Right lobe of liver (tissue), 4 donors: ENCODE data around the gene GSTO2.

Source experiments
- POLR2A ChIP-seq: fragments of 450-650 bp; IDR thresholded peaks from one replicate; pipeline ENCODE4 v1.6.1; 2017; ENCODE audit warnings: antibody characterized with exemption, mild to moderate bottlenecking
- TF ChIP-seq, protein P1 (sequence below), 4 donors: fragments of 200-600 bp in 3 of 4; fragments of 450-650 bp in 1 of 4; IDR thresholded peaks; one replicate each; pipeline versions ENCODE4 v1.5.1 to v1.8.0; 2016 to 2022; ENCODE audit warnings: antibody characterized with exemption in 4 of 4, mild to moderate bottlenecking in 2 of 4
- donor health status: DM: no; HTN: no; CAD: no.
- donor health status: DM: no; HTN: no; CAD: no.
- donor health status: DM: no; HTN: yes; CAD: no.

DNA sequence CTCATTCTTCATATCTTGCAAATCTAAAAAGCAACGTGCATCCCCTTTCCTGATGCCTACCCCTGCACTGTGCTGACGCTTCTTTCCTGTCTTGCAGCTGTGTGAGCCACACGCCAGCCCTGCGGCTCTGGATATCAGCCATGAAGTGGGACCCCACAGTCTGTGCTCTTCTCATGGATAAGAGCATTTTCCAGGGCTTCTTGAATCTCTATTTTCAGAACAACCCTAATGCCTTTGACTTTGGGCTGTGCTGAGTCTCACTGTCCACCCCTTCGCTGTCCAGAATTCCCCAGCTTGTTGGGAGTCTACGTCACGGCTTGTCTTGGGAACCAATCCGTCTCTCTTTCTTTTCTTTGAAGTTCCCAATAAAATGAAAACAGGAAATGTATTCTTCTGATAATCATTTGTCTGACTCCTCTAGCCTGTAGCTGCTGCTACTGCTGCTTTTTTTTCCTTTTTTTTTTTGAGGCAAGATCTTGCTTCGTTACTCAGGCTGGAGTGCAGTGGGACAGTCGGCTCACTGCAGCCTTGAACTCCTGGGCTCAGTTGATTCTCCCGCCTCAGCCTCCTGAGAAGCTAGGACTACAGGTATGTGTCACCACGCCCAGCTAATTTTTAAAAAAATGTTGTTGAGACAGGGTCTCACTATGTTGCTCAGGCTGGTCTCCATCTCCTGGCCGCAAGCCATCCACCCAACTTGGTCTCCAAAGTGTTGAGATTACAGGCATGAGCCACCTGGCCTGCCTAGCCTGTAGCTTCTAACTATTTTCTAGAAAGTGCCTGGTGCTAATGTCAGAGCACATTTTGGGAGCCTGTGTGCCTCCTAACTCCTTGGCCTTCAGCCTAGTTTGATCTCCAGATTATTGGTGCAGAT is 30.3 kb downstream of the GSTO2 start:
- TF ChIP-seq, protein P1, sequence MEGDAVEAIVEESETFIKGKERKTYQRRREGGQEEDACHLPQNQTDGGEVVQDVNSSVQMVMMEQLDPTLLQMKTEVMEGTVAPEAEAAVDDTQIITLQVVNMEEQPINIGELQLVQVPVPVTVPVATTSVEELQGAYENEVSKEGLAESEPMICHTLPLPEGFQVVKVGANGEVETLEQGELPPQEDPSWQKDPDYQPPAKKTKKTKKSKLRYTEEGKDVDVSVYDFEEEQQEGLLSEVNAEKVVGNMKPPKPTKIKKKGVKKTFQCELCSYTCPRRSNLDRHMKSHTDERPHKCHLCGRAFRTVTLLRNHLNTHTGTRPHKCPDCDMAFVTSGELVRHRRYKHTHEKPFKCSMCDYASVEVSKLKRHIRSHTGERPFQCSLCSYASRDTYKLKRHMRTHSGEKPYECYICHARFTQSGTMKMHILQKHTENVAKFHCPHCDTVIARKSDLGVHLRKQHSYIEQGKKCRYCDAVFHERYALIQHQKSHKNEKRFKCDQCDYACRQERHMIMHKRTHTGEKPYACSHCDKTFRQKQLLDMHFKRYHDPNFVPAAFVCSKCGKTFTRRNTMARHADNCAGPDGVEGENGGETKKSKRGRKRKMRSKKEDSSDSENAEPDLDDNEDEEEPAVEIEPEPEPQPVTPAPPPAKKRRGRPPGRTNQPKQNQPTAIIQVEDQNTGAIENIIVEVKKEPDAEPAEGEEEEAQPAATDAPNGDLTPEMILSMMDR (IDR thresholded peaks at IDR 0.05): no peak
- no peak for TF ChIP-seq POLR2A
